Measurements from ENCODE around the gene MYH1. TPM values are rescaled to one million over a fixed set of nuclear protein-coding genes. Genes with fewer than 3 reads are reported as not detected.

MYH1 gene
- total and polyA plus RNA-seq, 2 of the 8 experiments (the other 6 are each of a cell fraction or from before 2014, with no cell fraction given) = not detected

DNA sequence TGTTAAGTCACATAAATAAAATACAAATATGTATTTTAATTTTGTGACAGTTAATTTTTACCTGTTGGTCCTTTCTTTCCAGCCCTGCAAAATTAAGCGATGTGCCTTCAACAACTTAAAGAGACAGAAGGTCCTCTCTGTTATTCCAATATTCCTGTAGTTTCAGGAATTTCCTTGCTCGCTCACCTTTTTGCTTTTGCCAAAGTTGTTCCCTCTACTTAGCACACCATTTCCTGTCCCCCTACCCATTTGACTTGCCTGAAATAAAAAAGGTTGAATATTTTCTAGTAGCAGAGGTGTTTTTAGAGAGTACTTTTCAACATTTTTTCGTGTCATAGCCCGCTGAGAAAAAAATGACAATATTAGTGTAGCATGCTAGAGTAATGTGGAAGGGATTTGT, 31.7 kb upstream of the MYH1 start (continued):
- TF ChIP-seq, protein P1, sequence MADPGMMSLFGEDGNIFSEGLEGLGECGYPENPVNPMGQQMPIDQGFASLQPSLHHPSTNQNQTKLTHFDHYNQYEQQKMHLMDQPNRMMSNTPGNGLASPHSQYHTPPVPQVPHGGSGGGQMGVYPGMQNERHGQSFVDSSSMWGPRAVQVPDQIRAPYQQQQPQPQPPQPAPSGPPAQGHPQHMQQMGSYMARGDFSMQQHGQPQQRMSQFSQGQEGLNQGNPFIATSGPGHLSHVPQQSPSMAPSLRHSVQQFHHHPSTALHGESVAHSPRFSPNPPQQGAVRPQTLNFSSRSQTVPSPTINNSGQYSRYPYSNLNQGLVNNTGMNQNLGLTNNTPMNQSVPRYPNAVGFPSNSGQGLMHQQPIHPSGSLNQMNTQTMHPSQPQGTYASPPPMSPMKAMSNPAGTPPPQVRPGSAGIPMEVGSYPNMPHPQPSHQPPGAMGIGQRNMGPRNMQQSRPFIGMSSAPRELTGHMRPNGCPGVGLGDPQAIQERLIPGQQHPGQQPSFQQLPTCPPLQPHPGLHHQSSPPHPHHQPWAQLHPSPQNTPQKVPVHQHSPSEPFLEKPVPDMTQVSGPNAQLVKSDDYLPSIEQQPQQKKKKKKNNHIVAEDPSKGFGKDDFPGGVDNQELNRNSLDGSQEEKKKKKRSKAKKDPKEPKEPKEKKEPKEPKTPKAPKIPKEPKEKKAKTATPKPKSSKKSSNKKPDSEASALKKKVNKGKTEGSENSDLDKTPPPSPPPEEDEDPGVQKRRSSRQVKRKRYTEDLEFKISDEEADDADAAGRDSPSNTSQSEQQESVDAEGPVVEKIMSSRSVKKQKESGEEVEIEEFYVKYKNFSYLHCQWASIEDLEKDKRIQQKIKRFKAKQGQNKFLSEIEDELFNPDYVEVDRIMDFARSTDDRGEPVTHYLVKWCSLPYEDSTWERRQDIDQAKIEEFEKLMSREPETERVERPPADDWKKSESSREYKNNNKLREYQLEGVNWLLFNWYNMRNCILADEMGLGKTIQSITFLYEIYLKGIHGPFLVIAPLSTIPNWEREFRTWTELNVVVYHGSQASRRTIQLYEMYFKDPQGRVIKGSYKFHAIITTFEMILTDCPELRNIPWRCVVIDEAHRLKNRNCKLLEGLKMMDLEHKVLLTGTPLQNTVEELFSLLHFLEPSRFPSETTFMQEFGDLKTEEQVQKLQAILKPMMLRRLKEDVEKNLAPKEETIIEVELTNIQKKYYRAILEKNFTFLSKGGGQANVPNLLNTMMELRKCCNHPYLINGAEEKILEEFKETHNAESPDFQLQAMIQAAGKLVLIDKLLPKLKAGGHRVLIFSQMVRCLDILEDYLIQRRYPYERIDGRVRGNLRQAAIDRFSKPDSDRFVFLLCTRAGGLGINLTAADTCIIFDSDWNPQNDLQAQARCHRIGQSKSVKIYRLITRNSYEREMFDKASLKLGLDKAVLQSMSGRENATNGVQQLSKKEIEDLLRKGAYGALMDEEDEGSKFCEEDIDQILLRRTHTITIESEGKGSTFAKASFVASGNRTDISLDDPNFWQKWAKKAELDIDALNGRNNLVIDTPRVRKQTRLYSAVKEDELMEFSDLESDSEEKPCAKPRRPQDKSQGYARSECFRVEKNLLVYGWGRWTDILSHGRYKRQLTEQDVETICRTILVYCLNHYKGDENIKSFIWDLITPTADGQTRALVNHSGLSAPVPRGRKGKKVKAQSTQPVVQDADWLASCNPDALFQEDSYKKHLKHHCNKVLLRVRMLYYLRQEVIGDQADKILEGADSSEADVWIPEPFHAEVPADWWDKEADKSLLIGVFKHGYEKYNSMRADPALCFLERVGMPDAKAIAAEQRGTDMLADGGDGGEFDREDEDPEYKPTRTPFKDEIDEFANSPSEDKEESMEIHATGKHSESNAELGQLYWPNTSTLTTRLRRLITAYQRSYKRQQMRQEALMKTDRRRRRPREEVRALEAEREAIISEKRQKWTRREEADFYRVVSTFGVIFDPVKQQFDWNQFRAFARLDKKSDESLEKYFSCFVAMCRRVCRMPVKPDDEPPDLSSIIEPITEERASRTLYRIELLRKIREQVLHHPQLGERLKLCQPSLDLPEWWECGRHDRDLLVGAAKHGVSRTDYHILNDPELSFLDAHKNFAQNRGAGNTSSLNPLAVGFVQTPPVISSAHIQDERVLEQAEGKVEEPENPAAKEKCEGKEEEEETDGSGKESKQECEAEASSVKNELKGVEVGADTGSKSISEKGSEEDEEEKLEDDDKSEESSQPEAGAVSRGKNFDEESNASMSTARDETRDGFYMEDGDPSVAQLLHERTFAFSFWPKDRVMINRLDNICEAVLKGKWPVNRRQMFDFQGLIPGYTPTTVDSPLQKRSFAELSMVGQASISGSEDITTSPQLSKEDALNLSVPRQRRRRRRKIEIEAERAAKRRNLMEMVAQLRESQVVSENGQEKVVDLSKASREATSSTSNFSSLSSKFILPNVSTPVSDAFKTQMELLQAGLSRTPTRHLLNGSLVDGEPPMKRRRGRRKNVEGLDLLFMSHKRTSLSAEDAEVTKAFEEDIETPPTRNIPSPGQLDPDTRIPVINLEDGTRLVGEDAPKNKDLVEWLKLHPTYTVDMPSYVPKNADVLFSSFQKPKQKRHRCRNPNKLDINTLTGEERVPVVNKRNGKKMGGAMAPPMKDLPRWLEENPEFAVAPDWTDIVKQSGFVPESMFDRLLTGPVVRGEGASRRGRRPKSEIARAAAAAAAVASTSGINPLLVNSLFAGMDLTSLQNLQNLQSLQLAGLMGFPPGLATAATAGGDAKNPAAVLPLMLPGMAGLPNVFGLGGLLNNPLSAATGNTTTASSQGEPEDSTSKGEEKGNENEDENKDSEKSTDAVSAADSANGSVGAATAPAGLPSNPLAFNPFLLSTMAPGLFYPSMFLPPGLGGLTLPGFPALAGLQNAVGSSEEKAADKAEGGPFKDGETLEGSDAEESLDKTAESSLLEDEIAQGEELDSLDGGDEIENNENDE (IDR thresholded peaks at IDR 0.05; ENCODE audit: insufficient replicate concordance, low read length) = peak; percentile 49
- TF ChIP-seq JUND (IDR thresholded peaks at IDR 0.05; ENCODE audit: low read length) (no peak), KDM4A (IDR thresholded peaks at IDR 0.05; ENCODE audit: low read depth, low read length, severe bottlenecking) (no peak)

Data from H1 (cell line).